ENCODE results near the gene NPFFR1.
A peak's percentile ranks its signal among the peaks of the same experiment; 100 is the strongest.

NPFFR1 gene

GRCh38 chr10:70298393-70298792 is 14.6 kb upstream of the NPFFR1 start:
- no peaks in the 10 kb centered on the region for H3K4me1 ChIP-seq (ENCODE audit: control insufficient read depth, low read depth, low read length)

GRCh38 chr10:70297224-70297623 is 13.4 kb upstream of the NPFFR1 start:
- no peak overlapping the region for H3K9ac ChIP-seq (ENCODE audit: low read length)
- H3K4me3 ChIP-seq (ENCODE audit: low read length) = no peak overlapping the region
- no peaks in the 10 kb centered on the region for H3K27me3 ChIP-seq (ENCODE audit: control insufficient read depth, insufficient read depth, low read length)
- no peak overlapping the region for H3K27ac ChIP-seq (ENCODE audit: low read length)
- H3K4me1 ChIP-seq (ENCODE audit: control insufficient read depth, low read depth, low read length) = no peaks in the 10 kb centered on the region
- H3K9me3 ChIP-seq (ENCODE audit: control insufficient read depth, low read depth, low read length) = no peaks in the 10 kb centered on the region
- H3K36me3 ChIP-seq (ENCODE audit: control insufficient read depth, low read depth, low read length) = no peaks in the 10 kb centered on the region

More at GRCh38 chr10:70298393-70298792, 14.6 kb upstream of the NPFFR1 start:
- Histone ChIP-seq H3K27ac (ENCODE audit: low read length) (no peak overlapping the region), H3K9ac (ENCODE audit: low read length) (no peak overlapping the region), H3K27me3 (ENCODE audit: control insufficient read depth, insufficient read depth, low read length) (no peaks in the 10 kb centered on the region), H3K9me3 (ENCODE audit: control insufficient read depth, low read depth, low read length) (no peaks in the 10 kb centered on the region), H3K4me3 (ENCODE audit: low read length) (no peak overlapping the region), H3K36me3 (ENCODE audit: control insufficient read depth, low read depth, low read length) (no peaks in the 10 kb centered on the region)

GRCh38 chr10:70296406-70296899 is 12.6 kb upstream of the NPFFR1 start:
- H3K4me3 ChIP-seq (ENCODE audit: low read length) = no peak overlapping the region

GRCh38 chr10:70295926-70296325 is 12.1 kb upstream of the NPFFR1 start:
- Histone ChIP-seq H3K4me1 (ENCODE audit: control insufficient read depth, low read depth, low read length) (no peaks in the 10 kb centered on the region), H3K27me3 (ENCODE audit: control insufficient read depth, insufficient read depth, low read length) (no peaks in the 10 kb centered on the region), H3K27ac (ENCODE audit: low read length) (no peak overlapping the region), H3K9ac (ENCODE audit: low read length) (no peak overlapping the region), H3K9me3 (ENCODE audit: control insufficient read depth, low read depth, low read length) (no peaks in the 10 kb centered on the region), H3K4me3 (ENCODE audit: low read length) (no peak overlapping the region), H3K36me3 (ENCODE audit: control insufficient read depth, low read depth, low read length) (no peaks in the 10 kb centered on the region)

More at GRCh38 chr10:70296406-70296899, 12.6 kb upstream of the NPFFR1 start:
- no peaks in the 10 kb centered on the region for H3K4me1 ChIP-seq (ENCODE audit: control insufficient read depth, low read depth, low read length)
- no peak overlapping the region for H3K27ac ChIP-seq (ENCODE audit: low read length)
- no peak overlapping the region for H3K9ac ChIP-seq (ENCODE audit: low read length)
- no peaks in the 10 kb centered on the region for H3K9me3 ChIP-seq (ENCODE audit: control insufficient read depth, low read depth, low read length)
- no peaks in the 10 kb centered on the region for H3K27me3 ChIP-seq (ENCODE audit: control insufficient read depth, insufficient read depth, low read length)
- H3K36me3 ChIP-seq (ENCODE audit: control insufficient read depth, low read depth, low read length) = no peaks in the 10 kb centered on the region

- Histone ChIP-seq H3K36me3 (ENCODE audit: control insufficient read depth, low read depth, low read length) (no peaks in the 10 kb centered on the region), H3K4me3 (ENCODE audit: low read length) (no peak overlapping the region), H3K9me3 (ENCODE audit: control insufficient read depth, low read depth, low read length) (no peaks in the 10 kb centered on the region), H3K27ac (ENCODE audit: low read length) (no peak overlapping the region), H3K9ac (ENCODE audit: low read length) (no peak overlapping the region), H3K27me3 (ENCODE audit: control insufficient read depth, insufficient read depth, low read length) (no peaks in the 10 kb centered on the region), H3K4me1 (ENCODE audit: control insufficient read depth, low read depth, low read length) (no peaks in the 10 kb centered on the region)
These were observed 11.5 kb upstream of the NPFFR1 start for GRCh38 chr10:70295321-70295720.

- Histone ChIP-seq H3K9me3 (ENCODE audit: control insufficient read depth, low read depth, low read length) (no peaks in the 10 kb centered on the region), H3K27me3 (ENCODE audit: control insufficient read depth, insufficient read depth, low read length) (no peaks in the 10 kb centered on the region), H3K4me3 (ENCODE audit: low read length) (no peak overlapping the region), H3K4me1 (ENCODE audit: control insufficient read depth, low read depth, low read length) (no peaks in the 10 kb centered on the region), H3K36me3 (ENCODE audit: control insufficient read depth, low read depth, low read length) (no peaks in the 10 kb centered on the region), H3K27ac (ENCODE audit: low read length) (no peak overlapping the region), H3K9ac (ENCODE audit: low read length) (no peak overlapping the region)
These were observed 9.5 kb upstream of the NPFFR1 start for GRCh38 chr10:70293169-70293843.

- Histone ChIP-seq H3K9ac (ENCODE audit: low read length) (no peak overlapping the region), H3K27ac (ENCODE audit: low read length) (no peak overlapping the region), H3K4me1 (ENCODE audit: control insufficient read depth, low read depth, low read length) (no peaks in the 10 kb centered on the region), H3K36me3 (ENCODE audit: control insufficient read depth, low read depth, low read length) (no peaks in the 10 kb centered on the region), H3K27me3 (ENCODE audit: control insufficient read depth, insufficient read depth, low read length) (no peaks in the 10 kb centered on the region), H3K9me3 (ENCODE audit: control insufficient read depth, low read depth, low read length) (no peaks in the 10 kb centered on the region), H3K4me3 (ENCODE audit: low read length) (no peak overlapping the region)
These were observed 8.2 kb upstream of the NPFFR1 start for GRCh38 chr10:70292004-70292403.

GRCh38 chr10:70289739-70290138 is 5.9 kb upstream of the NPFFR1 start:
- Histone ChIP-seq H3K27me3 (ENCODE audit: control insufficient read depth, insufficient read depth, low read length) (peaks cover 6% of the 10 kb centered on the region), H3K4me1 (ENCODE audit: control insufficient read depth, low read depth, low read length) (no peaks in the 10 kb centered on the region), H3K9ac (ENCODE audit: low read length) (no peak overlapping the region), H3K9me3 (ENCODE audit: control insufficient read depth, low read depth, low read length) (no peaks in the 10 kb centered on the region), H3K27ac (ENCODE audit: low read length) (no peak overlapping the region), H3K36me3 (ENCODE audit: control insufficient read depth, low read depth, low read length) (no peaks in the 10 kb centered on the region), H3K4me3 (ENCODE audit: low read length) (no peak overlapping the region)

GRCh38 chr10:70286616-70287015 is 2.8 kb upstream of the NPFFR1 start:
- H3K4me3 ChIP-seq (ENCODE audit: low read length) = no peak overlapping the region
- no peaks in the 10 kb centered on the region for H3K9me3 ChIP-seq (ENCODE audit: control insufficient read depth, low read depth, low read length)
- no peak overlapping the region for H3K9ac ChIP-seq (ENCODE audit: low read length)
- no peak overlapping the region for H3K27ac ChIP-seq (ENCODE audit: low read length)
- H3K4me1 ChIP-seq (ENCODE audit: control insufficient read depth, low read depth, low read length) = no peaks in the 10 kb centered on the region
- H3K36me3 ChIP-seq (ENCODE audit: control insufficient read depth, low read depth, low read length) = no peaks in the 10 kb centered on the region
- H3K27me3 ChIP-seq (ENCODE audit: control insufficient read depth, insufficient read depth, low read length) = peaks cover 38% of the 10 kb centered on the region

- Histone ChIP-seq H3K9ac (ENCODE audit: low read length) (no peak overlapping the region), H3K36me3 (ENCODE audit: control insufficient read depth, low read depth, low read length) (no peaks in the 10 kb centered on the region), H3K4me3 (ENCODE audit: low read length) (no peak overlapping the region), H3K9me3 (ENCODE audit: control insufficient read depth, low read depth, low read length) (no peaks in the 10 kb centered on the region), H3K27ac (ENCODE audit: low read length) (no peak overlapping the region), H3K4me1 (ENCODE audit: control insufficient read depth, low read depth, low read length) (no peaks in the 10 kb centered on the region), H3K27me3 (ENCODE audit: control insufficient read depth, insufficient read depth, low read length) (peaks cover 46% of the 10 kb centered on the region)
These were observed 1.6 kb upstream of the NPFFR1 start for GRCh38 chr10:70285476-70285831.

- Histone ChIP-seq H3K27ac (ENCODE audit: low read length) (no peak overlapping the region), H3K4me3 (ENCODE audit: low read length) (peak overlapping the region; percentile 37), H3K36me3 (ENCODE audit: control insufficient read depth, low read depth, low read length) (no peaks in the 10 kb centered on the region), H3K9me3 (ENCODE audit: control insufficient read depth, low read depth, low read length) (no peaks in the 10 kb centered on the region), H3K4me1 (ENCODE audit: control insufficient read depth, low read depth, low read length) (no peaks in the 10 kb centered on the region), H3K27me3 (ENCODE audit: control insufficient read depth, insufficient read depth, low read length) (peaks cover 46% of the 10 kb centered on the region), H3K9ac (ENCODE audit: low read length) (no peak overlapping the region)
These were observed 1.0 kb upstream of the NPFFR1 start for GRCh38 chr10:70284542-70285475.

All from iPS-18a (cell line).